Measurements from ENCODE around the gene SHISA8.

The SHISA8 gene

DNA sequence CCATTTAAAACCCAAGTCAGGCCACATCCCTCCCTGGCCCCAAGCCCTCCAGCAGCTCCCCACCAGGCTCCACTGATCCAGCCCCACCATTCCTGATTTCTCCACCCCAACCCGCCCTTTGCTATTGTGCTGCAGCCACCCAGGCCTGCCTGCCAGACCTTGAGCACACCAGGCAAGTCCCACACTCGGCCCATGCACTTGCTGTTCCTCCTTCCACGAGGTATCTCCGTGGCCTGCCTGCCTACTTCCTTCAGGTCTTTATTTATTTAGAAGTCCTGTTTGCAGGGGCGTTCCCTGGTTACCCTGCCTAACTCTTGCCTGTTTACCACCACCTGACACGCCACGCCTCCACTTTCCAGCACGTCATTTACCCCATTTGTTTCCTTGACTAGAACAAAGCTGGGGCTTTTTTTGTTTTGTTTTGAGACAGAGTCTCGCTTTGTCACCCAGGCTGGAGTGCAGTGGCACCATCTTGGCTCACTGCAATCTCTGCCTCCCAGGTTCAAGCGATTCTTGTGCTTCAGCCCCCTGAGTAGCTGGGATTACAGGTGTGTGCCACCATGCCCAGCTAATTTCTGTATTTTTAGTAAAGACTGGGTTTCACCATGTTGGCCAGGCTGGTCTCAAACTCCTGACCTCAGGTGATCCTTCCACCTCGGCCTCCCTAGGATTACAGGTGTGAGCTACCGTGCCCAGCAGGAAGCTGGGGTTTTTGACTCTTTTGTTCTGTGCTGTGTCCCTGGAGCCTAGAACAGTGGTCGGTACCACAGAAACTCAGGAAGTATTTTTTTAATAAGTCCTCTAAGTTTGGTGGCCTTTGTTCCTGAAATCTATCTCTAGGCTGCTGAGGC is 25.3 kb upstream of the SHISA8 start:
- ChIA-PET CTCF (interaction anchor here (0.7 to 3.8 kb wide), 24 partner anchors 10 to 458 kb away, joined by 3 to 53 read pairs (median 4); partner anchors contain the start of genes MEI1, SMIM45 and SREBF2), POLR2A (interaction anchor here (1.0 to 1.4 kb wide), 2 partner anchors 243 to 251 kb away, joined by 5 to 8 read pairs; partner anchors contain the start of gene SNU13)
- Histone ChIP-seq H3K27ac (ENCODE audit: extremely low read depth, low read depth, low read length) (0 out of 2 replicates have a peak overlapping the region, but pooled peaks have one; percentile 12), H3K4me1 (ENCODE audit: control insufficient read depth, insufficient read depth, low read length) (no peaks in the 10 kb centered on the region; the same call in 1 of the 2 replicates), H3K4me3 (ENCODE audit: low read depth, low read length) (no peak overlapping the region), H3K36me3 (ENCODE audit: control insufficient read depth in 2 of 2, insufficient read depth in 1 of 2, low read length in 2 of 2) (peaks cover 56 to 91% of the 10 kb centered on the region in 2 experiments; a peak in 2 of 3 replicates), H3K9me3 (ENCODE audit: control insufficient read depth, insufficient read depth, low read depth, low read length) (no peaks in the 10 kb centered on the region)
- TF ChIP-seq, protein P1, sequence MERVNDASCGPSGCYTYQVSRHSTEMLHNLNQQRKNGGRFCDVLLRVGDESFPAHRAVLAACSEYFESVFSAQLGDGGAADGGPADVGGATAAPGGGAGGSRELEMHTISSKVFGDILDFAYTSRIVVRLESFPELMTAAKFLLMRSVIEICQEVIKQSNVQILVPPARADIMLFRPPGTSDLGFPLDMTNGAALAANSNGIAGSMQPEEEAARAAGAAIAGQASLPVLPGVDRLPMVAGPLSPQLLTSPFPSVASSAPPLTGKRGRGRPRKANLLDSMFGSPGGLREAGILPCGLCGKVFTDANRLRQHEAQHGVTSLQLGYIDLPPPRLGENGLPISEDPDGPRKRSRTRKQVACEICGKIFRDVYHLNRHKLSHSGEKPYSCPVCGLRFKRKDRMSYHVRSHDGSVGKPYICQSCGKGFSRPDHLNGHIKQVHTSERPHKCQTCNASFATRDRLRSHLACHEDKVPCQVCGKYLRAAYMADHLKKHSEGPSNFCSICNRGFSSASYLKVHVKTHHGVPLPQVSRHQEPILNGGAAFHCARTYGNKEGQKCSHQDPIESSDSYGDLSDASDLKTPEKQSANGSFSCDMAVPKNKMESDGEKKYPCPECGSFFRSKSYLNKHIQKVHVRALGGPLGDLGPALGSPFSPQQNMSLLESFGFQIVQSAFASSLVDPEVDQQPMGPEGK (tag by site-specific recombination; IDR thresholded peaks at IDR 0.05), result peak; percentile 53
- peak; percentile 65 for TF ChIP-seq EGR2 (tag by site-specific recombination; IDR thresholded peaks at IDR 0.05; ENCODE audit: low read depth)
- no peak for TF ChIP-seq SALL2 (tag by site-specific recombination; IDR thresholded peaks at IDR 0.05; ENCODE audit: borderline replicate concordance)
- peak; percentile 66 for TF ChIP-seq ZFHX2 (tag by site-specific recombination; conservative IDR thresholded peaks at IDR 0.05)
- TF ChIP-seq, protein P2, sequence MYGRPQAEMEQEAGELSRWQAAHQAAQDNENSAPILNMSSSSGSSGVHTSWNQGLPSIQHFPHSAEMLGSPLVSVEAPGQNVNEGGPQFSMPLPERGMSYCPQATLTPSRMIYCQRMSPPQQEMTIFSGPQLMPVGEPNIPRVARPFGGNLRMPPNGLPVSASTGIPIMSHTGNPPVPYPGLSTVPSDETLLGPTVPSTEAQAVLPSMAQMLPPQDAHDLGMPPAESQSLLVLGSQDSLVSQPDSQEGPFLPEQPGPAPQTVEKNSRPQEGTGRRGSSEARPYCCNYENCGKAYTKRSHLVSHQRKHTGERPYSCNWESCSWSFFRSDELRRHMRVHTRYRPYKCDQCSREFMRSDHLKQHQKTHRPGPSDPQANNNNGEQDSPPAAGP (tag by site-specific recombination; IDR thresholded peaks at IDR 0.05), result 0 out of 2 replicates have a peak, but pooled peaks have one; percentile 22
- TF ChIP-seq, protein P3, sequence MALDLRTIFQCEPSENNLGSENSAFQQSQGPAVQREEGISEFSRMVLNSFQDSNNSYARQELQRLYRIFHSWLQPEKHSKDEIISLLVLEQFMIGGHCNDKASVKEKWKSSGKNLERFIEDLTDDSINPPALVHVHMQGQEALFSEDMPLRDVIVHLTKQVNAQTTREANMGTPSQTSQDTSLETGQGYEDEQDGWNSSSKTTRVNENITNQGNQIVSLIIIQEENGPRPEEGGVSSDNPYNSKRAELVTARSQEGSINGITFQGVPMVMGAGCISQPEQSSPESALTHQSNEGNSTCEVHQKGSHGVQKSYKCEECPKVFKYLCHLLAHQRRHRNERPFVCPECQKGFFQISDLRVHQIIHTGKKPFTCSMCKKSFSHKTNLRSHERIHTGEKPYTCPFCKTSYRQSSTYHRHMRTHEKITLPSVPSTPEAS (tag by site-specific recombination; IDR thresholded peaks at IDR 0.05), result no peak
- no peak for TF ChIP-seq GLI4 (tag by site-specific recombination; IDR thresholded peaks at IDR 0.05)
- TF ChIP-seq ZNF114 (tag by site-specific recombination; IDR thresholded peaks at IDR 0.05), result no peak
- TF ChIP-seq, protein P4, sequence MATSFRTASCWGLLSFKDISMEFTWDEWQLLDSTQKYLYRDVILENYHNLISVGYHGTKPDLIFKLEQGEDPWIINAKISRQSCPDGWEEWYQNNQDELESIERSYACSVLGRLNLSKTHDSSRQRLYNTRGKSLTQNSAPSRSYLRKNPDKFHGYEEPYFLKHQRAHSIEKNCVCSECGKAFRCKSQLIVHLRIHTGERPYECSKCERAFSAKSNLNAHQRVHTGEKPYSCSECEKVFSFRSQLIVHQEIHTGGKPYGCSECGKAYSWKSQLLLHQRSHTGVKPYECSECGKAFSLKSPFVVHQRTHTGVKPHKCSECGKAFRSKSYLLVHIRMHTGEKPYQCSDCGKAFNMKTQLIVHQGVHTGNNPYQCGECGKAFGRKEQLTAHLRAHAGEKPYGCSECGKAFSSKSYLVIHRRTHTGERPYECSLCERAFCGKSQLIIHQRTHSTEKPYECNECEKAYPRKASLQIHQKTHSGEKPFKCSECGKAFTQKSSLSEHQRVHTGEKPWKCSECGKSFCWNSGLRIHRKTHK (tag by site-specific recombination; IDR thresholded peaks at IDR 0.05), result no peak
- TF ChIP-seq KLF1 (tag by site-specific recombination; IDR thresholded peaks at IDR 0.05), result peak; percentile 64
- no peak for TF ChIP-seq ZNF510 (tag by site-specific recombination; IDR thresholded peaks at IDR 0.05; ENCODE audit: insufficient replicate concordance)
- no peak for TF ChIP-seq ZNF223 (tag by site-specific recombination; IDR thresholded peaks at IDR 0.05)
- TF ChIP-seq SP2 (tag by site-specific recombination; IDR thresholded peaks at IDR 0.05), result peak; percentile 59
- TF ChIP-seq KLF9 (tag by site-specific recombination; IDR thresholded peaks at IDR 0.05; ENCODE audit: low read depth), result no peak
- TF ChIP-seq KLF10 (tag by site-specific recombination; IDR thresholded peaks at IDR 0.05), result peak; percentile 61
- TF ChIP-seq GLIS2 (tag by site-specific recombination; IDR thresholded peaks at IDR 0.05), result peak; percentile 57
- TF ChIP-seq, protein P5, sequence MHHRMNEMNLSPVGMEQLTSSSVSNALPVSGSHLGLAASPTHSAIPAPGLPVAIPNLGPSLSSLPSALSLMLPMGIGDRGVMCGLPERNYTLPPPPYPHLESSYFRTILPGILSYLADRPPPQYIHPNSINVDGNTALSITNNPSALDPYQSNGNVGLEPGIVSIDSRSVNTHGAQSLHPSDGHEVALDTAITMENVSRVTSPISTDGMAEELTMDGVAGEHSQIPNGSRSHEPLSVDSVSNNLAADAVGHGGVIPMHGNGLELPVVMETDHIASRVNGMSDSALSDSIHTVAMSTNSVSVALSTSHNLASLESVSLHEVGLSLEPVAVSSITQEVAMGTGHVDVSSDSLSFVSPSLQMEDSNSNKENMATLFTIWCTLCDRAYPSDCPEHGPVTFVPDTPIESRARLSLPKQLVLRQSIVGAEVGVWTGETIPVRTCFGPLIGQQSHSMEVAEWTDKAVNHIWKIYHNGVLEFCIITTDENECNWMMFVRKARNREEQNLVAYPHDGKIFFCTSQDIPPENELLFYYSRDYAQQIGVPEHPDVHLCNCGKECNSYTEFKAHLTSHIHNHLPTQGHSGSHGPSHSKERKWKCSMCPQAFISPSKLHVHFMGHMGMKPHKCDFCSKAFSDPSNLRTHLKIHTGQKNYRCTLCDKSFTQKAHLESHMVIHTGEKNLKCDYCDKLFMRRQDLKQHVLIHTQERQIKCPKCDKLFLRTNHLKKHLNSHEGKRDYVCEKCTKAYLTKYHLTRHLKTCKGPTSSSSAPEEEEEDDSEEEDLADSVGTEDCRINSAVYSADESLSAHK (tag by site-specific recombination; IDR thresholded peaks at IDR 0.05), result no peak
- TF ChIP-seq ZNF600 (tag by site-specific recombination; IDR thresholded peaks at IDR 0.05), result peak; percentile 86
- TF ChIP-seq GLIS1 (tag by site-specific recombination; IDR thresholded peaks at IDR 0.05), result peak; percentile 14; the same call in 1 of the 2 replicates
- TF ChIP-seq, protein P6, sequence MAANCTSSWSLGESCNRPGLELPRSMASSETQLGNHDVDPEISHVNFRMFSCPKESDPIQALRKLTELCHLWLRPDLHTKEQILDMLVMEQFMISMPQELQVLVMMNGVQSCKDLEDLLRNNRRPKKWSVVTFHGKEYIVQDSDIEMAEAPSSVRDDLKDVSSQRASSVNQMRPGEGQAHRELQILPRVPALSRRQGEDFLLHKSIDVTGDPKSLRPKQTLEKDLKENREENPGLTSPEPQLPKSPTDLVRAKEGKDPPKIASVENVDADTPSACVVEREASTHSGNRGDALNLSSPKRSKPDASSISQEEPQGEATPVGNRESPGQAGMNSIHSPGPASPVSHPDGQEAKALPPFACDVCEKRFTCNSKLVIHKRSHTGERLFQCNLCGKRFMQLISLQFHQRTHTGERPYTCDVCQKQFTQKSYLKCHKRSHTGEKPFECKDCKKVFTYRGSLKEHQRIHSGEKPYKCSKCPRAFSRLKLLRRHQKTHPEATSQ (tag by site-specific recombination; IDR thresholded peaks at IDR 0.05), result no peak
- no peak for TF ChIP-seq GLI2 (tag by site-specific recombination; IDR thresholded peaks at IDR 0.05; ENCODE audit: borderline replicate concordance, low read depth)
- 0 out of 2 replicates have a peak, but pooled peaks have one; percentile 20 for TF ChIP-seq ZNF366 (tag by site-specific recombination; conservative IDR thresholded peaks at IDR 0.05)

Data from HEK293 (cell line).